ENCODE results near the gene DUSP3.

The DUSP3 gene

GRCh38 chr17:43767053-43767712 is 11.6 kb downstream of the DUSP3 start:
- DNase-seq, result no peak

- DNase-seq, result peak in 1 of 2 experiments; percentile 40
Measured at GRCh38 chr17:43766413-43767052, 12.2 kb downstream of the DUSP3 start.

- DNase-seq, result peak; percentile 80 to 84
Measured at GRCh38 chr17:43760254-43760852, 18.4 kb downstream of the DUSP3 start.

GRCh38 chr17:43759836-43760235 is 18.9 kb downstream of the DUSP3 start:
- no peak for DNase-seq

GRCh38 chr17:43758497-43759174 is 20.1 kb downstream of the DUSP3 start, which contains the start of gene SOST:
SOST (minus strand) TSS chr17:43758791; CDS start chr17:43758741, 50 bp downstream.
- DNase-seq, result no peak

- no peak for DNase-seq
Measured at GRCh38 chr17:43758086-43758485, 20.7 kb downstream of the DUSP3 start.

- DNase-seq, result no peak
Measured at GRCh38 chr17:43757171-43757660, 21.6 kb downstream of the DUSP3 start.

- DNase-seq, result no peak
Measured at GRCh38 chr17:43756201-43756600, 22.6 kb downstream of the DUSP3 start.

GRCh38 chr17:43755389-43755875 is 23.3 kb downstream of the DUSP3 start:
- peak; percentile 19 to 30 for DNase-seq

- DNase-seq, result no peak
Measured at GRCh38 chr17:43754947-43755346, 23.8 kb downstream of the DUSP3 start.

GRCh38 chr17:43753493-43754129 is 25.2 kb downstream of the DUSP3 start:
- DNase-seq, result no peak

GRCh38 chr17:43750153-43750552 is 28.6 kb downstream of the DUSP3 start:
- no peak for DNase-seq

- DNase-seq, result no peak
Measured at GRCh38 chr17:43745541-43745940, 33.2 kb downstream of the DUSP3 start.

- DNase-seq, result no peak
Measured at GRCh38 chr17:43741636-43742035, 37.1 kb downstream of the DUSP3 start.

- no peak for DNase-seq
Measured at GRCh38 chr17:43740541-43740940, 38.2 kb downstream of the DUSP3 start.

GRCh38 chr17:43737722-43738121 is 41.1 kb downstream of the DUSP3 start:
- no peak for DNase-seq

GRCh38 chr17:43736389-43736788 is 42.4 kb downstream of the DUSP3 start:
- DNase-seq, result no peak

- DNase-seq, result no peak
Measured at GRCh38 chr17:43734376-43734775, 44.4 kb downstream of the DUSP3 start.

- no peak for DNase-seq
Measured at GRCh38 chr17:43733956-43734355, 44.8 kb downstream of the DUSP3 start.

GRCh38 chr17:43732958-43733357 is 45.8 kb downstream of the DUSP3 start:
- DNase-seq, result no peak

GRCh38 chr17:43728081-43728480 is 50.7 kb downstream of the DUSP3 start:
- no peak for DNase-seq

GRCh38 chr17:43723697-43724359 is 54.9 kb downstream of the DUSP3 start:
- DNase-seq, result no peak

Measured in NCI-H1930 (cell line).